Mucosa of descending colon (tissue), 3 donors: ENCODE data around the gene LAMTOR3. TPM values are rescaled to one million over a fixed set of nuclear protein-coding genes. Genes with fewer than 3 reads are reported as not detected.

Experiments used
- ATAC-seq: fragments of 200-7000 bp; cut with Tn5 transposase; one replicate; pipeline ENCODE4 v1.9.1; 2020; ENCODE audit warnings: mild to moderate bottlenecking, moderate library complexity
- DNase-seq, 3 donors: peaks; one replicate each; pipeline ENCODE4 v3.0.0-alpha.2; 2020
- H3K36me3 ChIP-seq: fragments of 200-600 bp; one replicate; pipeline ENCODE4 v1.8.0; 2021; ENCODE audit warnings: low read depth, mild to moderate bottlenecking
- H3K4me1 ChIP-seq: fragments of 200-600 bp; one replicate; pipeline ENCODE4 v1.8.0; 2021; ENCODE audit warnings: low read depth, mild to moderate bottlenecking
- H3K4me3 ChIP-seq: fragments of 200-600 bp; one replicate; pipeline ENCODE4 v1.8.0; 2021; ENCODE audit warnings: mild to moderate bottlenecking
- H3K9me3 ChIP-seq: fragments of 200-600 bp; one replicate; pipeline ENCODE4 v1.8.0; 2021; ENCODE audit warnings: mild to moderate bottlenecking
- intact Hi-C, 2 donors: fragments of 100-400 bp; cut with DNase I in 1 of 2; cut with micrococcal nuclease in 1 of 2; formaldehyde crosslinking; loops; one replicate each; pipeline versions ENCODE4 v1.11.0 to v1.11.1; 2022; cut with DNase I, micrococcal nuclease
- total RNA-seq, 3 donors: library from RNA; stranded (reverse); fragmentation: NEBNext Ultra II Directional in 2 of 3; extraction: Animal tissue kit (Norgen Biotek cat#: 25700) in 2 of 3; gene quantifications; one replicate each; pipeline versions ENCODE4 v1.2.1 to v1.2.4, GENCODE V29; 2021 to 2023
- TF ChIP-seq, protein P1 (sequence below): fragments of 200-600 bp; IDR thresholded peaks from one replicate; pipeline ENCODE4 v1.8.0; 2022; ENCODE audit warnings: antibody characterized with exemption, mild to moderate bottlenecking
- donor health status: DM: no; HTN: no; CAD: no; lungs with moderate emphysema.
- donor health status: DM: no; HTN: no; CAD: no.
- donor health status: DM: no; HTN: yes; CAD: no.

LAMTOR3 gene
- total RNA-seq, 3 donors from 2014 or later = 42.4 to 60.7 (median 59.2) TPM

GRCh38 chr4:99846891-99847290 is 47.3 kb downstream of the LAMTOR3 start:
- no peaks in the 10 kb centered on the region for H3K4me1 ChIP-seq
- ATAC-seq (no peak), DNase-seq (no peak)
- H3K9me3 ChIP-seq = no peaks in the 10 kb centered on the region
- TF ChIP-seq, protein P1, sequence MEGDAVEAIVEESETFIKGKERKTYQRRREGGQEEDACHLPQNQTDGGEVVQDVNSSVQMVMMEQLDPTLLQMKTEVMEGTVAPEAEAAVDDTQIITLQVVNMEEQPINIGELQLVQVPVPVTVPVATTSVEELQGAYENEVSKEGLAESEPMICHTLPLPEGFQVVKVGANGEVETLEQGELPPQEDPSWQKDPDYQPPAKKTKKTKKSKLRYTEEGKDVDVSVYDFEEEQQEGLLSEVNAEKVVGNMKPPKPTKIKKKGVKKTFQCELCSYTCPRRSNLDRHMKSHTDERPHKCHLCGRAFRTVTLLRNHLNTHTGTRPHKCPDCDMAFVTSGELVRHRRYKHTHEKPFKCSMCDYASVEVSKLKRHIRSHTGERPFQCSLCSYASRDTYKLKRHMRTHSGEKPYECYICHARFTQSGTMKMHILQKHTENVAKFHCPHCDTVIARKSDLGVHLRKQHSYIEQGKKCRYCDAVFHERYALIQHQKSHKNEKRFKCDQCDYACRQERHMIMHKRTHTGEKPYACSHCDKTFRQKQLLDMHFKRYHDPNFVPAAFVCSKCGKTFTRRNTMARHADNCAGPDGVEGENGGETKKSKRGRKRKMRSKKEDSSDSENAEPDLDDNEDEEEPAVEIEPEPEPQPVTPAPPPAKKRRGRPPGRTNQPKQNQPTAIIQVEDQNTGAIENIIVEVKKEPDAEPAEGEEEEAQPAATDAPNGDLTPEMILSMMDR = no peak
- intact Hi-C loops = no loop called here
- H3K4me3 ChIP-seq = no peak overlapping the region
- H3K36me3 ChIP-seq = no peaks in the 10 kb centered on the region

DNA sequence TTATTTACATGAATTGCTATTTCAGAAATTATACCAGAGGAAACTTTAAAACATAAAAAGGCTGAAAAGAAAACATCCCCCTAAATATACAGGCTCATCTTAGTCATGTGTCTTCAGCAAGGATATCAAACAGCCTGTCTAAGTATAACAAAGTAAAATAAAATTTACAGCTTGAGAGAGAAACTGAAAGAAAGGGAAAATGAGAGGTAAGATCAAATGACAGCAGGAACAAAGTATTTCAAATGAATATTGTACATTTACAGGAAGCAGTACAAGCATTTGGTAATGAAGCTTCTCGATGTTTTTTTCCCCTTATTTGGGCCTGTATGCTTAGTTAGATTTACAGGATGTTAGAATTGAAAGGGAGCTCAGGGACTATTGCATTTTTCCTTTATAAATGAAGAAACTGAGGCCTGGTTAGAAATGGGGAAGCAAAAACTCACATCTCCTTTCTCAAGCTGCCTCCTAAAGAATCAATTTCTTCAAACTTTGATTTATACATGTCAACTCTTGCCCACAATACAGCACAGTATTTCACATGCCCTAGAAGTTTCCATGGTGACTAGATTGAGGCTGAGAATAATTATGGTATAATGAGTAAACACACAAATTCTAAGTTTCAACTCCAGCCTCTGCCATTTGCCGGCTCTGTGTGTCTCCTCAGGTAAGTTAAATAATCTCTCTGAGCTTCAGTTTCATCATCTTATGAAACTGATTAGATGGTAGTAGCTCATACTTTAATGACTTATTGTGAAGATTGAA is 48.3 kb downstream of the LAMTOR3 start:
- no peak for ATAC-seq
- TF ChIP-seq, protein P1 = no peak
- DNase-seq = no peak
- Histone ChIP-seq H3K4me1 (no peaks in the 10 kb centered on the region), H3K4me3 (no peak overlapping the region), H3K36me3 (no peaks in the 10 kb centered on the region), H3K9me3 (no peaks in the 10 kb centered on the region)
- intact Hi-C loops = no loop called here

- Histone ChIP-seq H3K36me3 (no peaks in the 10 kb centered on the region), H3K4me3 (no peak overlapping the region), H3K4me1 (no peaks in the 10 kb centered on the region), H3K9me3 (no peaks in the 10 kb centered on the region)
- ATAC-seq (no peak), DNase-seq (no peak)
- intact Hi-C loops = no loop called here
- TF ChIP-seq, protein P1 = no peak
These were observed 49.0 kb downstream of the LAMTOR3 start for GRCh38 chr4:99845179-99845578.

- H3K4me3 ChIP-seq = no peak overlapping the region
- TF ChIP-seq, protein P1 = no peak
These were observed 50.2 kb downstream of the LAMTOR3 start for GRCh38 chr4:99844048-99844447.

DNA sequence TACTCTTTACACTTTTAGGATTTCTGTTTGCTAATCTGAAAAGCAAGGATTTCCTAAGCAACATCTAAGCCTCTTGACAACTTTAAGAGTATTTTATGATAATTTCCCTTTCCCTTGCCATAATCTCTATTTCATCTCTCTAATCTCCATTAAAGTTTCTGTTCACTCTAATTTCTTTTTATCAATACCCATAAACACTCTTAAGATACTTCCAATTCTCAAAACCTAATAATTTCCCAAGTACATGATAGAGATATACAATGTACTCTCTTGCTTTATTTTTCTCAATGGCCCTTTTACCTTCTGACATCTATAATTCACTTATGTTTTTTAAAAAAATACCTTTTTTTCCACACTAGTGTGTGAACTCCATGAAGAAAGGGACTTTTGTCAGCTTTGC is 50.8 kb downstream of the LAMTOR3 start:
- intact Hi-C loops = no loop called here
- no peak for ATAC-seq
- TF ChIP-seq, protein P1 = no peak

More at GRCh38 chr4:99844048-99844447, 50.2 kb downstream of the LAMTOR3 start:
- no peaks in the 10 kb centered on the region for H3K36me3 ChIP-seq
- DNase-seq (no peak), ATAC-seq (no peak)
- no peaks in the 10 kb centered on the region for H3K4me1 ChIP-seq
- intact Hi-C loops = no loop called here
- H3K9me3 ChIP-seq = no peaks in the 10 kb centered on the region

More for the DNA sequence above, 50.8 kb downstream of the LAMTOR3 start:
- Histone ChIP-seq H3K4me1 (no peaks in the 10 kb centered on the region), H3K4me3 (no peak overlapping the region), H3K9me3 (no peaks in the 10 kb centered on the region), H3K36me3 (no peaks in the 10 kb centered on the region)
- DNase-seq = no peak
